ENCODE measurements around the gene FOXJ1.

The FOXJ1 gene

GRCh38 chr17:76125922-76126321 is 15.1 kb downstream of the FOXJ1 start (continued):
- no peak for TF ChIP-seq ZNF148 (tag by site-specific recombination; IDR thresholded peaks at IDR 0.05; ENCODE audit: borderline replicate concordance)

GRCh38 chr17:76125391-76125675 is 15.7 kb downstream of the FOXJ1 start:
- Histone ChIP-seq H3K4me1 (ENCODE audit: control insufficient read depth, insufficient read depth, low read length) (no peaks in the 10 kb centered on the region), H3K9me3 (ENCODE audit: control insufficient read depth, insufficient read depth, low read depth, low read length) (no peaks in the 10 kb centered on the region), H3K4me3 (ENCODE audit: low read depth, low read length) (no peak overlapping the region), H3K36me3 (ENCODE audit: control insufficient read depth in 2 of 2, insufficient read depth in 1 of 2, low read length in 2 of 2) (no peaks in the 10 kb centered on the region), H3K27ac (ENCODE audit: extremely low read depth, low read depth, low read length) (no peak overlapping the region)
- POLR2A ChIA-PET = interaction anchor here (0.5 to 0.6 kb wide), 2 partner anchors 16 to 66 kb away, joined by 4 to 6 read pairs; no protein-coding TSS in a partner anchor
- CTCF ChIA-PET = interaction anchor here (0.6 to 11.8 kb wide), 18 partner anchors 8 to 432 kb away, joined by 3 to 191 read pairs (median 4); partner anchors contain the start of genes FOXJ1 and UBALD2
- TF ChIP-seq ZBTB44 (tag by site-specific recombination; IDR thresholded peaks at IDR 0.05) (no peak), EGR2 (tag by site-specific recombination; IDR thresholded peaks at IDR 0.05; ENCODE audit: low read depth) (no peak), OSR2 (tag by site-specific recombination; IDR thresholded peaks at IDR 0.05) (no peak), ZNF600 (tag by site-specific recombination; IDR thresholded peaks at IDR 0.05) (no peak), ZNF19 (tag by site-specific recombination; IDR thresholded peaks at IDR 0.05; ENCODE audit: low read depth) (no peak), CTCF (tag by site-specific recombination; IDR thresholded peaks at IDR 0.05) (no peak), ZNF654 (tag by site-specific recombination; IDR thresholded peaks at IDR 0.05; ENCODE audit: low read depth) (no peak), ZNF670 (tag by site-specific recombination; IDR thresholded peaks at IDR 0.05; ENCODE audit: low read depth) (no peak), ZNF645 (tag by site-specific recombination; IDR thresholded peaks at IDR 0.05) (no peak), ZNF175 (tag by site-specific recombination; IDR thresholded peaks at IDR 0.05) (no peak), IKZF3 (tag by site-specific recombination; IDR thresholded peaks at IDR 0.05) (no peak), ZNF148 (tag by site-specific recombination; IDR thresholded peaks at IDR 0.05; ENCODE audit: borderline replicate concordance) (no peak), ZNF23 (tag by site-specific recombination; IDR thresholded peaks at IDR 0.05; ENCODE audit: borderline replicate concordance) (no peak), GLIS1 (tag by site-specific recombination; IDR thresholded peaks at IDR 0.05) (no peak), ZNF701 (tag by site-specific recombination; IDR thresholded peaks at IDR 0.05) (no peak), ZNF292 (tag by site-specific recombination; IDR thresholded peaks at IDR 0.05; ENCODE audit: borderline replicate concordance, low read depth) (no peak), ZBTB11 (tag by site-specific recombination; conservative IDR thresholded peaks at IDR 0.05; ENCODE audit: low read depth) (no peak), ZNF768 (tag by site-specific recombination; IDR thresholded peaks at IDR 0.05) (no peak), ZFHX2 (tag by site-specific recombination; conservative IDR thresholded peaks at IDR 0.05) (no peak), ZNF555 (tag by site-specific recombination; conservative IDR thresholded peaks at IDR 0.05) (no peak)

All from HEK293 (cell line).